ENCODE results near the gene GNAZ.

GRCh38 chr22:23132376-23133091 is 62.2 kb downstream of the GNAZ start:
- no peak for TF ChIP-seq BHLHE40 (IDR thresholded peaks at IDR 0.05; ENCODE audit: borderline replicate concordance)
- TF ChIP-seq ARNT (IDR thresholded peaks at IDR 0.05), result no peak
- TF ChIP-seq HDGF (IDR thresholded peaks at IDR 0.05; ENCODE audit: borderline replicate concordance), result no peak
- no peak for TF ChIP-seq FOXM1 (IDR thresholded peaks at IDR 0.05; ENCODE audit: borderline replicate concordance)
- no peak for TF ChIP-seq FOXA1 (IDR thresholded peaks at IDR 0.05)
- TF ChIP-seq PKNOX1 (IDR thresholded peaks at IDR 0.05), result no peak
- TF ChIP-seq FOXK2 (IDR thresholded peaks at IDR 0.05), result no peak

All from HEK293T (cell line).